Fibroblast of lung (primary cell): ENCODE results near the gene SYT17.

Experiments used
- EZH2 ChIP-seq: IDR thresholded peaks from 2 replicates; pipeline ENCODE4 v1.5.1; 2012; ENCODE audit warnings: low read length, control low read depth, mild to moderate bottlenecking; ENCODE audit errors: missing control alignments
- TF ChIP-seq, protein P1 (sequence below), 2 donors: IDR thresholded peaks in 1 of 2; conservative IDR thresholded peaks in 1 of 2; 1 replicate in 1 of 2; 2 replicates in 1 of 2; pipeline ENCODE4 v1.5.1; 2011 to 2012; ENCODE audit warnings: low read length in 2 of 2, control low read depth in 1 of 2, inconsistent platforms in 1 of 2, low read depth in 1 of 2, mild to moderate bottlenecking in 1 of 2

DNA sequence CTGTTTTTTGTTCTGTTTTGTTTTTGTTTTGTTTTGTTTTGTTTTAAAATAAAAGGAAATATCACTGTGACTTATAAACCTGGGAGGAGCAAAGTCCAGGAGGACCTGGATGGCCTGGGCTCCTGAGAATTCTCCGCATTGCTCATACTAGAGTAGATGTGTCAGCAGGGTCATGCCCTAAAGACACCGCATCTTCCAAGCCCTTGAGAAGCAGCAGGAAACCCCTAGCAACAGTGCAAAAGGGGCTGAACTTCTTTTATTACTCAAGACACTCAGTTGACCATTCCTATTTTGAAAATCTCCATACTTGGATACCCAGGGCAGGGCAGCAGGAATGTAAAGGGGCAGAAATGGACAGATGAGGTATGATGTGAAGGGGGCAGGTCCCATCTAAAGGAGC is 51.8 kb downstream of the SYT17 start:
- TF ChIP-seq, protein P1, sequence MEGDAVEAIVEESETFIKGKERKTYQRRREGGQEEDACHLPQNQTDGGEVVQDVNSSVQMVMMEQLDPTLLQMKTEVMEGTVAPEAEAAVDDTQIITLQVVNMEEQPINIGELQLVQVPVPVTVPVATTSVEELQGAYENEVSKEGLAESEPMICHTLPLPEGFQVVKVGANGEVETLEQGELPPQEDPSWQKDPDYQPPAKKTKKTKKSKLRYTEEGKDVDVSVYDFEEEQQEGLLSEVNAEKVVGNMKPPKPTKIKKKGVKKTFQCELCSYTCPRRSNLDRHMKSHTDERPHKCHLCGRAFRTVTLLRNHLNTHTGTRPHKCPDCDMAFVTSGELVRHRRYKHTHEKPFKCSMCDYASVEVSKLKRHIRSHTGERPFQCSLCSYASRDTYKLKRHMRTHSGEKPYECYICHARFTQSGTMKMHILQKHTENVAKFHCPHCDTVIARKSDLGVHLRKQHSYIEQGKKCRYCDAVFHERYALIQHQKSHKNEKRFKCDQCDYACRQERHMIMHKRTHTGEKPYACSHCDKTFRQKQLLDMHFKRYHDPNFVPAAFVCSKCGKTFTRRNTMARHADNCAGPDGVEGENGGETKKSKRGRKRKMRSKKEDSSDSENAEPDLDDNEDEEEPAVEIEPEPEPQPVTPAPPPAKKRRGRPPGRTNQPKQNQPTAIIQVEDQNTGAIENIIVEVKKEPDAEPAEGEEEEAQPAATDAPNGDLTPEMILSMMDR (conservative IDR thresholded peaks at IDR 0.05 in 1 of 2, IDR thresholded peaks at IDR 0.05 in 1 of 2; ENCODE audit: low read depth in 1 of 2, low read length in 2 of 2) = no peak
- no peak for TF ChIP-seq EZH2
